ENCODE data around the gene ORM2. TPM values are rescaled to one million over a fixed set of nuclear protein-coding genes. Genes with fewer than 3 reads are reported as not detected.
A peak's percentile ranks its signal among the peaks of the same experiment; 100 is the strongest.

The ORM2 gene
- total and polyA plus RNA-seq, 9 donors = 0.52 to 2.6 (median 0.82) TPM; not detected in 6

DNA sequence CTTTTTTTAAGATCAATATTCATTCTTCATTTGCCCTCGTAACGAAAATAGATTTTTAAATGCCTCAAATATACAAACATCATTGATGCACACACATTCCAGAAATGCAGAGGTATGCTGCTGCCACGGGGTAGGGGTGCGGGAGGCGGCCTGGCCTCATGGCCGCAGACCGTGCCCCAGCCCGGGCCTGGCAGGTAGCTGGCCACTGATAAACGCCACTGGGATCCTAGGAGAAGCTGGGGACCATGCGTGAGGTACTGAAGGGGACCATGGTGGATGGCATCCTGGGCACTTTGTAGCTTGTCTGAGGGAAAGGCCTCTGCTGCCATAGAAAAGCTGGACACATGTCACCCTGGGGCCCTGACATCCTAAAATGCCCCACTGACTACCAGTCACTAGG lies 6.5 kb downstream of the ORM2 start:
- DNase-seq = no peak
- Histone ChIP-seq H3K4me3 (no peak overlapping the region), H3K27ac (no peak overlapping the region), H3K27me3 (no peaks in the 10 kb centered on the region), H3K9me3 (no peaks in the 10 kb centered on the region), H3K4me1 (ENCODE audit: insufficient read depth) (no peaks in the 10 kb centered on the region), H3K36me3 (no peaks in the 10 kb centered on the region)
- TF ChIP-seq POLR2A (IDR thresholded peaks at IDR 0.05) (no peak), EP300 (IDR thresholded peaks at IDR 0.05) (no peak)
- TF ChIP-seq, protein P1, sequence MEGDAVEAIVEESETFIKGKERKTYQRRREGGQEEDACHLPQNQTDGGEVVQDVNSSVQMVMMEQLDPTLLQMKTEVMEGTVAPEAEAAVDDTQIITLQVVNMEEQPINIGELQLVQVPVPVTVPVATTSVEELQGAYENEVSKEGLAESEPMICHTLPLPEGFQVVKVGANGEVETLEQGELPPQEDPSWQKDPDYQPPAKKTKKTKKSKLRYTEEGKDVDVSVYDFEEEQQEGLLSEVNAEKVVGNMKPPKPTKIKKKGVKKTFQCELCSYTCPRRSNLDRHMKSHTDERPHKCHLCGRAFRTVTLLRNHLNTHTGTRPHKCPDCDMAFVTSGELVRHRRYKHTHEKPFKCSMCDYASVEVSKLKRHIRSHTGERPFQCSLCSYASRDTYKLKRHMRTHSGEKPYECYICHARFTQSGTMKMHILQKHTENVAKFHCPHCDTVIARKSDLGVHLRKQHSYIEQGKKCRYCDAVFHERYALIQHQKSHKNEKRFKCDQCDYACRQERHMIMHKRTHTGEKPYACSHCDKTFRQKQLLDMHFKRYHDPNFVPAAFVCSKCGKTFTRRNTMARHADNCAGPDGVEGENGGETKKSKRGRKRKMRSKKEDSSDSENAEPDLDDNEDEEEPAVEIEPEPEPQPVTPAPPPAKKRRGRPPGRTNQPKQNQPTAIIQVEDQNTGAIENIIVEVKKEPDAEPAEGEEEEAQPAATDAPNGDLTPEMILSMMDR (IDR thresholded peaks at IDR 0.05) = no peak
- 66 to 77% (median 72%) methylated on average over 10 of the region's 10 CpGs for WGBS, 3 donors
- intact Hi-C loops (cut with DNase I) = loop anchor here in 1 of 4 donors (5.0 kb wide), 1 partner anchor 51 kb away; the partner anchor contains the start of gene AKNA

DNA sequence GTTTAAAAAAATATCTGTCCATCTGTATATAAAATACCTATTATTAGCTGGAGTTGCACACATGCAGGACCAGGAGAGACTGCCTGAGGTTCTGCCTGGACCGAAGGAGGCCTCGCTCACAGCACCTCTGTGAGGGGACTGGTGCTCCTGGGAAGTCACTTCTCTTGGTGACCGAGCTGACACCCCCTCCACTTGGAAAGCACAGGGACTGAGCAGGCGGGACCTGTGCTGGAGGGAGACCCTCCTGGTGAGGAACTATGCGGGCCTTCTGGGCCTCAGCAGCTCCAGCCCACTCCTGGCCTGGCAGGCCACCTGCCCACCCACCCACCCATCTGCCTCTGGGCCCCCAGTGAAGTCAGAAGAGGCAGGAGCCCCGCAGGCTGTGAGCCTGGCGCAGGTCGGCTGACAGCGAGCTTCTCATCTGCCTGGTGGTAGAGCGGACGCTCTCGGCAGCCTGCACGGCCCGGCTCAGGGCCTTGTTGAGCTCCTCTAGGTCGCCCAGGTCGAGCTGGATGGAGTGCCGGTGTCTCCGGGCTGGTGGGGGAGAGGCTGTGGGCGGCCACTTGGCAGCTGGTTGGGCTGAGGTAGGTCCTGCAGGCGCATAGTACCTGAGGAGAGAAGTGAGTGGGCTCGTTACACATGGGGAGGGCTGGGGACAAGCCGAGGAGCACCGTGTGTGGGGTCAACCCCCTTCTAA lies 7.2 kb downstream of the ORM2 start:
- Histone ChIP-seq H3K27me3 (no peaks in the 10 kb centered on the region), H3K27ac (no peak overlapping the region), H3K36me3 (no peaks in the 10 kb centered on the region), H3K4me3 (no peak overlapping the region), H3K9me3 (no peaks in the 10 kb centered on the region), H3K4me1 (ENCODE audit: insufficient read depth) (no peaks in the 10 kb centered on the region)
- intact Hi-C loops (cut with DNase I) = loop anchor here in 1 of 4 donors (5.0 kb wide), 1 partner anchor 50 kb away; the partner anchor contains the start of gene AKNA
- no peak for TF ChIP-seq POLR2A (IDR thresholded peaks at IDR 0.05)
- TF ChIP-seq EP300 (IDR thresholded peaks at IDR 0.05) = no peak
- TF ChIP-seq, protein P1 (IDR thresholded peaks at IDR 0.05) = no peak
- WGBS, 3 donors = 77 to 89% (median 81%) methylated on average over 23 of the region's 23 CpGs
- DNase-seq = no peak

DNA sequence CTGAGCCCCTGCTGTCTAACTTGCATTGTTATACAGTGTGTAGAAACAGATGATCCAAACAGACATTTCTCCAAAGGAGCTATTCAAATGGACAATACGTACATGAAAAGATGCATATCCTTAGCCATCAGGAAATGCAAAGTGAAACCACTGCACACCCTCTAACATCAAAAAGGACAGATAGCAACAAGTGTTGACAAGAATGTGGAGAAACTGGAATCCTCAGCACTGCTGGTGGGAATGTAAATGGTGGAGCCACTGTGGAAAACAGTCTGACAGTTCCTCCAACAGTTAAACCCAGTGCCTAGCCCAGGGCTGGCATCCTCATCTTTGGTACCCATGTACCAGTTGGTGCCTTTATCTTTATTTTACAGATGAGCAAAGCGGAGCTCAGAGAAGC lies 8.5 kb downstream of the ORM2 start:
- Histone ChIP-seq H3K27me3 (no peaks in the 10 kb centered on the region), H3K27ac (no peak overlapping the region), H3K4me1 (ENCODE audit: insufficient read depth) (no peaks in the 10 kb centered on the region), H3K9me3 (no peaks in the 10 kb centered on the region), H3K4me3 (no peak overlapping the region), H3K36me3 (no peaks in the 10 kb centered on the region)
- no peak for DNase-seq
- TF ChIP-seq, protein P1 (IDR thresholded peaks at IDR 0.05) = no peak
- TF ChIP-seq EP300 (IDR thresholded peaks at IDR 0.05) (no peak), POLR2A (IDR thresholded peaks at IDR 0.05) (no peak)
- intact Hi-C loops (cut with DNase I) = loop anchor here in 1 of 4 donors (5.0 kb wide), 1 partner anchor 49 kb away; the partner anchor contains the start of gene AKNA
- 93 to 97% (median 96%) methylated on average over 2 of the region's 2 CpGs for WGBS, 3 donors

DNA sequence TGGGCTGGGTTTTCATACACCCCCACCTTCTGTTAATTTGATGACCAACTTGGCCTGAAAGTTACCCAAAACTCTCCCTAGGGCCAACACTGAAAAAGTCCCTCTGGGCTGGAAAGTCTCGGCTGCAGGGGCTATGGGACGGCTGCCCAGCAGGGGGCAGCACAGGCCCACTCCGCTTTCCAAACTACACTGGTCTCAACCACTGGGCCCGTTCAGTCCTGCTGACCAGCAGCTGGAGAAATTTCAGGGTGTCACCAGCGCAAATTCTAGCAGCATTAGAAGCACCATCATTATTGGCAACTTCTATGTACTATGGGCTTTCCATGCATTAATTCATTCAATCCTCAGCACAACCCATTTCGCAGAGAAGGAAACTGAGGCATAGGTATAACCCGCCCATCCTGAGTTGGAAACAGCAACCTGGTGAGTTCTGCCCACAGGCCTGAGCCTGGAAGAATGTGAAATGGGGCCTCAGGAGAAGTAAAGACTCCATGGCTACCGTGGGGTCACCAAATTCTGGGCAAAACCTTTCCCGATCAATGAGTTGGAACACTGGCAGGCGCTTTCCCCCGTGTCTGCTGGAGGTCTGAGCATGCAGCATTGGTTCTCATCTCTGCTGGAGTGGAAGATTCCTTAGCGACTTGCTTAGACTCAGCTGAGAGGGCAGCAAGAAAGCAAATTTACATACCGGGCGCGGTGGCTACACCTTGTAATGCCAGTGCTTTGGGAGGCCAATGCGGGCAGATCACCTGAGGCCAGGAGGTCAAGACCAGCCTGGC lies 9.7 kb downstream of the ORM2 start:
- no peak overlapping the region for H3K4me3 ChIP-seq
- H3K9me3 ChIP-seq = no peaks in the 10 kb centered on the region
- no peaks in the 10 kb centered on the region for H3K4me1 ChIP-seq (ENCODE audit: insufficient read depth)
- no peaks in the 10 kb centered on the region for H3K36me3 ChIP-seq
- TF ChIP-seq POLR2A (IDR thresholded peaks at IDR 0.05) (no peak), EP300 (IDR thresholded peaks at IDR 0.05) (no peak)
- TF ChIP-seq, protein P1 (IDR thresholded peaks at IDR 0.05) = peak; percentile 45 to 64 (median 53)
- H3K27me3 ChIP-seq = no peaks in the 10 kb centered on the region
- H3K27ac ChIP-seq = no peak overlapping the region
- intact Hi-C loops (cut with DNase I) = loop anchor here in 1 of 4 donors (5.0 kb wide), 1 partner anchor 48 kb away; the partner anchor contains the start of gene AKNA
- DNase-seq = peak in 4 of 5 donors; percentile 58 to 74 (median 62)
- WGBS, 3 donors = 80 to 82% (median 81%) methylated on average over 16 of the region's 16 CpGs
